NCI-H1930 (cell line): ENCODE measurements around the gene RPS27.

Source experiments
- DNase-seq, 2 experiments: peaks; one replicate each; lab custom pipeline; 2025; lab: John Stamatoyannopoulos, UW

Gene RPS27

GRCh38 chr1:153990468-153991150, at the start of gene RPS27:
RPS27 (plus strand) TSS chr1:153990762; CDS start chr1:153990797, 35 bp downstream.
- peak; percentile 93 to 96 for DNase-seq

GRCh38 chr1:153941826-153942725, 48.5 kb upstream of the RPS27 start:
- no peak for DNase-seq

- DNase-seq: no peak
These were observed 47.6 kb upstream of the RPS27 start for GRCh38 chr1:153942766-153943549.

GRCh38 chr1:153944005-153944826, 46.3 kb upstream of the RPS27 start:
- DNase-seq: no peak

- DNase-seq: no peak
These were observed 45.8 kb upstream of the RPS27 start for GRCh38 chr1:153944827-153945117.

- DNase-seq: no peak
These were observed 45.3 kb upstream of the RPS27 start for GRCh38 chr1:153945131-153945794.

GRCh38 chr1:153945795-153946621, 44.6 kb upstream of the RPS27 start:
- no peak for DNase-seq

GRCh38 chr1:153946622-153947241, 43.8 kb upstream of the RPS27 start, which contains the start of gene DENND4B:
DENND4B (minus strand) TSS chr1:153946718; CDS start chr1:153944374, 2,344 bp downstream.
- DNase-seq: peak; percentile 65 to 80

GRCh38 chr1:153951183-153951582, 39.4 kb upstream of the RPS27 start:
- no peak for DNase-seq

GRCh38 chr1:153951801-153952200, 38.8 kb upstream of the RPS27 start:
- DNase-seq: no peak

- no peak for DNase-seq
These were observed 36.6 kb upstream of the RPS27 start for GRCh38 chr1:153953859-153954365.

- no peak for DNase-seq
These were observed 35.7 kb upstream of the RPS27 start for GRCh38 chr1:153954826-153955225.

- DNase-seq: no peak
These were observed 33.4 kb upstream of the RPS27 start for GRCh38 chr1:153956997-153957715.

GRCh38 chr1:153957744-153958110, 32.8 kb upstream of the RPS27 start:
- DNase-seq: no peak

GRCh38 chr1:153958111-153958960, 32.2 kb upstream of the RPS27 start, which contains the start of gene CRTC2:
CRTC2 (minus strand) TSS chr1:153958612; CDS start chr1:153958497, 115 bp downstream.
- peak; percentile 97 to 98 for DNase-seq

- no peak for DNase-seq
These were observed 31.7 kb upstream of the RPS27 start for GRCh38 chr1:153958961-153959260.

- no peak for DNase-seq
These were observed 31.1 kb upstream of the RPS27 start for GRCh38 chr1:153959454-153959853.

- no peak for DNase-seq
These were observed 30.4 kb upstream of the RPS27 start for GRCh38 chr1:153960206-153960605.
